Anterior cingulate cortex (tissue), 58 donors: ENCODE measurements around the gene TRIM40.
"Not testable (repeated sequence)": the region's sequence is repeated elsewhere in the genome, so short reads cannot be mapped to it uniquely, and the experiment has no call there.

Experiments used
- DNase-seq, 58 donors: peaks; one replicate each; lab custom pipeline; 2025; lab: John Stamatoyannopoulos, UW

The TRIM40 gene

DNA sequence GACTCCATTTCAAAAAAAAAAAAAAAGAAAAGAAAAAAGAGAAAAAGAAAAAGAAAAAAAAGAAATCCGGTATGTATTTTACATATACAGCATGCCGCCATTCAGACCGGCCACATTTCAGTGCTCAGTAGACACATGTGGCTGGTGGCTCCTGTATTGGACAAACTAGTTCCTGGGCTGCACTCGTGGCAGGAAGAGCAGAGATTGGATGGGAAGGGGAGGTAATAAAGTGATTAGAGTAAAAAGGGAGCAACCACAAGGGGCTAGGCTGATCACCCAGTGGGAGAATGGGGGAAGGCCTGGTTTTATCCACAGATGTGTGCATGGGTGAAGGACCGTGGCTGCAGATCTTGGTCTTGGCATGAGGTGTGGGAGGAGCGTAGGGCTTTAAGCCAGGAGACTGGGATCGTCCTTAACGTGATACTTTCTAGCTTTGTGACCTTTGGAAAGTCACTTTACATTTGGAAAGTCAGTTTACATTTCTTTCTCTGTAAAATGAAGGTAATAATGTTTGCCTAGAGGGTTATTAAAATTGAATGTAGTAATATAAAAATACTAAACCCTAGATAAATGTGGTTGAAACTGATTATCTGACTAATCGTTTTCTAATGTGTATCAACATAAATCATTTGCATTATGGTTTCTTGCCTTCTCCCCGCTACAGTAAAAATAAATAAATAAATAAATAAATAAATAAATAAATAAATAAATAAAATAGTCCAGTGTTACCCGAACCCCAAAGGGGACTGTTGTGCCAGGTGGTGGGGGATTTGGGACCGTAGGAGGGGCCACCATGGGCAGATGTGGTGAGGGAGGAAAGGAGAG is 26.5 kb downstream of the TRIM40 start:
- DNase-seq: no peak

- DNase-seq: no peak
Observed at GRCh38 chr6:30163090-30163917, 27.4 kb downstream of the TRIM40 start, which contains the start of gene TRIM15. TRIM15 (plus strand) TSS chr6:30163546; CDS start chr6:30163685, 139 bp downstream.

- DNase-seq: no peak
Observed at GRCh38 chr6:30163918-30164654, 28.1 kb downstream of the TRIM40 start.

GRCh38 chr6:30164714-30165113 is 28.8 kb downstream of the TRIM40 start:
- no peak for DNase-seq

DNA sequence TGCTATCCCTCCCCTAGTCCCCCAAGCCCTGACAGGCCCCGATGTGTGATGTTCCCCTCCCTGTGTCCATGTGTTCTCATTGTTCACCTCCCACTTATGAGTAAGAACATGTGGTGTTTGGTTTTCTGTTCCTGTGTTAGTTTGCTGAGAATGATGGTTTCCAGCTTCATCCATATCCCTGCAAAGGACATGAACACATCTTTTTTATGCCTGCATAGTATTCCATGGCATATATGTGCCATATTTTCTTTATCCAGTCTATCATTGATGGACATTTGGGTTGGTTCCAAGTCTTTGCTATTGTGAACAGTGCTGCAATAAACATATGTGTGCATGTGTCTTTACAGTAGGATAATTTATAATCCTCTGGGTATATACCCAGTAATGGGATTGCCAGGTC is 29.3 kb downstream of the TRIM40 start:
- not testable (repeated sequence) for DNase-seq

DNA sequence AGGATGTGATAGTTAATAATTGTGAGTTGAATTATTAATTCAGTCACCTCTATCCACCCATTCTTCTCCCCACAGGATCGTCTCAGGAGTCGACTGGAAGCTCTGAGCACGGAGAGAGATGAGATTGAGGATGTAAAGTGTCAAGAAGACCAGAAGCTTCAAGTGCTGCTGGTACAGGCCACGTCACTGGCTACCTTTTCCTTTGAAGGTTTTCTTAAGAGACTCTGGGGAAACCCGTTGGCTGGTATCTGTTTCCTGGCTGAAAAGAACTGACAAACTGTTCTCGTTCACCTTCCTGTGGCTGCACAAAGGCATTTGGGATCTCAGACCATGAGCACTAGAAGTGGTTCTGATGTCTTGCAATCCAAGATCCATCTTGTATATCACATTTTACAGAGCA is 31.2 kb downstream of the TRIM40 start:
- no peak for DNase-seq

DNA sequence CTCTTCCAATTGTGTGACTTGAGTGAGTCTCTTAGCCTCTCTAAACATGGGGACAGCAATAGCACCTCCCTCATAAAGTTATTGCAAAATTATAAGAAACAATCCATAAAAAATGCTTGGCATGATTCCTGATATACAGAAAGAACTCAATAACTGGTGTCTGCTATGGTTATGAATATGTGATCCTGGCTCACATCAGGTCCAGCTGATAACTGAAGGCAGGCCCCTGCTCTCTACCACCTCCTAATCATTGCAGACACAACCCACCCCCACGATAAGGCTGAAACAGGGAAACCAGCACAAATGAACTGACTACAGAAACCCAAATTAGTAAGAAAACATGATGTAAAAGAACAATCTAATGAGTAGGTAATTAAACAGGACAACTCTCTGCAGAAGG is 32.8 kb downstream of the TRIM40 start:
- no peak for DNase-seq

GRCh38 chr6:30169658-30170614 is 34.0 kb downstream of the TRIM40 start:
- peak in 1 of 58 donors; percentile 3 for DNase-seq

GRCh38 chr6:30171677-30172471 is 35.9 kb downstream of the TRIM40 start:
- DNase-seq: no peak

DNA sequence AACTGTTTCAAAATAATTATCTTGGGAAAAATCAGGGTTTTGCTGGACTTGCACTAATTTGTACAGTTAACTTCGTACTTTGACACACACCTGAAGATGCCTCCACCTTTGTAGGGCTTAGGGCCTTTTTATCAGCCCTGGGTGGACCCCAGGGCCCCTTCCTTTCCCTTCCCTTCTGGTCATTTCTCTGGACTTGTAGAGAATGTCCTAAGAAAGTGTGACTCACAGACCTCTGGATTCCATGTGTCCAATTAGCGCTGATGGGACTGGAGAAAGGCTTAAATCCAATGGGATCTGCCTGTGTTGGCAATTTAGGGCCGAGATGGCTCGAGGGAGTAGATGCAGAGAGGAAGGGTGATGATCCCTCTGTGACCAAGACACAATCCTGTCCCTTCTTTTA is 36.7 kb downstream of the TRIM40 start:
- DNase-seq: no peak

DNA sequence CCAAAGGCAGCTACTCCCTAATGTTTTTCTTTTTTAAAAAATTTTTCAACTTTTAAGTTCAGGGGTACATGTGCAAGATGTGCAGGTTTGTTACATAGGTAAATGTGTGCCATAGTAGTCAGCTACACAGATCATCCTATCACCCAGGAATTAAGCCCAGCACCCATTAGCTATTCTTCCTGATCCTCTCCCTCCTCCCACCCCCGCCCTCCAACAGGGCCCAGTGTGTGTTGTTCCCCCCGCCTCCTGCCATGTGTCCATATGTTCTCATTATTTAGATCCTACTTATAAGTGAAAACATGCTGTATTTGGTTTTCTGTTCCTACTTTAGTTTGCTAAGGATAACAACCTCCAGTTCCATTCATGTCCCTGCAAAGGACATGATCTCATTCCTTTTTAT is 39.8 kb downstream of the TRIM40 start:
- no peak for DNase-seq

GRCh38 chr6:30178837-30179236 is 42.9 kb downstream of the TRIM40 start:
- no peak for DNase-seq

DNA sequence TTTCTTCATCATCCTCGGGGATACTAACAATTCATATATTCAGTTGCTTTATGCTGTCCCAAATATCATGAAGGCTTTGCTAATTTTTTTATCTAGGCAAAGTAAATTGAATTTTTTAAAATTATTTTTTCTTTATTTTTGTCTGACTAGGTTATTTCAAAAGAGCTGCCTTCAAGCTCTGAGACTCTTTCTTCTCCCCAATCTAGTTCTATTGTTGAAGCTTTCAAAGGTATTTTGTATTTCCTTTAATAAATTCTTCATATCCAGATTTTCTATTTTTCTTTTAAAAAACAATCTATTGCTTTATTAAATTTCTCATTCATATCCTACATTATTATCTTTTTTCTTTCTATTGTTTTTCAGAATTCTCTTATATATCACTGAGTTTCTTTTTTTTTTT is 44.2 kb downstream of the TRIM40 start:
- DNase-seq: no peak

- no peak for DNase-seq
Observed at GRCh38 chr6:30184417-30185031, 48.6 kb downstream of the TRIM40 start.

DNA sequence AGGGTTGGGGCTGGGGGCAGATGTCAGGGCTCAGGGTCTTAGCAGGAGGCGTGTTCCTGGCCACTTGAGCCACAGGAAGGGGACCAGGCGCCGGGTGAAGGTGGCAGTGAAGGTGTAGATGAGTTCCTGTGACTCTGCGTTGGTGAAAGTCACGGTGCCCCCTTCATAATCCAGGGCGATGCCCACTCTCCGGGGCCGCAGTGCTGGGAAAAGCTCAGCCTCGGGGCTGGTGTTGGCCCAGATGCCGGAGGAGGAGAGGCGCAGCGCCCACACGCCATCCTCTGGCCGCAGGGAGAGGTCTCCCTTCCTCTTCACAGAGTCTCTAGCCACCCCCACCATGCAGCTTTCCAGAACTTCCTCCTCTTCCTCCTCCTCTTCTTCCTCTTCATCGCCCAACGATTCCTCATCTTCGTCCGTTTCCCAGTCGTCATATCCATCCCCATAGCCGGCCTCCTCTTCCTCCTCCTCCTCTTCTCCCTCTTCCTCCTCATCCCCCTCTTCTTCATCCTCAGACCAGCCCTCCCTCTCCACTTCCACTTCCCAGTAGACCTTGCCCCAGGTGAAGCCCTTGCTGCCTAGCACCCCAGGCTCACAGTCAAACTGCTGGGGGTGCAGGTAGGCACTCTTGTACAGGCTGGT is 50.0 kb downstream of the TRIM40 start:
- no peak for DNase-seq

DNA sequence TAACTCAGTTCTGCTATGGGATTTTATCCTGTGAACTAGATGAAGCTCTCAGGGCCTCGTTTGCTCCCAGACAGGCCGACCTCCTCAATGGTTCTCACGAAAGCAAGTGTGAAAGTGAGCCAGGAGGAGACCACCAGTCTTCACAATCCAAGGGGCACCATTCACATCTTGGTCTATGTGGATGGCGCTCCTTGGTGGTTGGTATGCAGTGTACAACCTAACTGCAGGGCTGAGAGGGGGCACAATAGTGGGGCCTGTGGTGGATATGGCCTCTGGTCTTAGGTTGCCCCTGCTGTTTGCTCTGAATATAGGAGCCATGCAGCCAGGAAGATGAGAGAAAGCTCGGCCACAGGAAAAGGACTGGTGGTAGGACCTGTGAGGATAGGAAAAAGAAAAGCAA is 52.6 kb downstream of the TRIM40 start:
- no peak for DNase-seq

DNA sequence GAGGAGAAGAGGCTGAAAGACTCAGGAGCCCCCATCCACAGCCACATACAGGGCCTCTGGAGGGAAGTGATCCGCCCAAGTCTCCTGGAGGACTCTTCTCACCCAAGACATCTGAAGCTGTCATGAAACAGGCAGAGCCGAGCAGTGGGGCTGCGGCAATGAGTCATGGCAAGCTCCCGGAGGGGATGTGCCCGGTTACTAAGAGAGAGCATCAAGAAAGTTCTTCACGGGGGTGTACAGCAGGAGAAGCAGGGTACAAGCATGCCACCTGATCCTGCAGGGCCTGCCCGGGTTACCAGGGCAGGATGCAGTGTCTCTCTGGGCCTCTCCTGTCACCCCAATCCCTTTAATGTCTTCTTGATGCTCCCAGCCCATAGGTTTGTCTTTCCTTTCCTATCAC is 56.1 kb downstream of the TRIM40 start:
- DNase-seq: peak in 1 of 58 donors; percentile 34
